ENCODE data around the gene RMI1. TPM values are rescaled to one million over a fixed set of nuclear protein-coding genes. Genes with fewer than 3 reads are reported as not detected.
"Not testable (repeated sequence)": the region's sequence is repeated elsewhere in the genome, so short reads cannot be mapped to it uniquely, and the experiment has no call there.

Gene RMI1
- total and polyA plus RNA-seq, 11 donors = 1.6 to 9.9 (median 5.7) TPM

GRCh38 chr9:84007662-84008061 lies 27.1 kb downstream of the RMI1 start:
- no peak for TF ChIP-seq POLR2A (IDR thresholded peaks at IDR 0.05)
- no peak for TF ChIP-seq CTCF (IDR thresholded peaks at IDR 0.05)
- H3K36me3 ChIP-seq = peaks cover 0 to 5% (median 0%) of the 10 kb centered on the region in 9 donors
- no peaks in the 10 kb centered on the region for H3K27me3 ChIP-seq
- ATAC-seq (no peak), DNase-seq (no peak)
- H3K4me1 ChIP-seq = peaks cover 0 to 5% (median 0%) of the 10 kb centered on the region in 12 donors
- 95 to 99% (median 96%) methylated on average over 2 of the region's 2 CpGs for WGBS, 4 donors
- intact Hi-C loops (cut with DNase I) = no loop called here
- H3K27ac ChIP-seq = no peak overlapping the region
- H3K9me3 ChIP-seq = no peaks in the 10 kb centered on the region
- no peak overlapping the region for H3K4me3 ChIP-seq

- no peaks in the 10 kb centered on the region for H3K4me1 ChIP-seq
- H3K27me3 ChIP-seq = no peaks in the 10 kb centered on the region
- H3K36me3 ChIP-seq = no peaks in the 10 kb centered on the region
- 70 to 94% (median 93%) methylated on average over 4 of the region's 4 CpGs for WGBS, 4 donors
- no peak overlapping the region for H3K4me3 ChIP-seq
- H3K9me3 ChIP-seq = no peaks in the 10 kb centered on the region
- DNase-seq (no peak), ATAC-seq (no peak)
- intact Hi-C loops (cut with DNase I) = loop anchor here in 1 of 10 donors (10.0 kb wide), 1 partner anchor 61 kb away; no protein-coding TSS in a partner anchor
- no peak for TF ChIP-seq CTCF (IDR thresholded peaks at IDR 0.05)
- TF ChIP-seq POLR2A (IDR thresholded peaks at IDR 0.05) = no peak
- no peak overlapping the region for H3K27ac ChIP-seq
Measured at GRCh38 chr9:84024041-84024575, 43.5 kb downstream of the RMI1 start.

GRCh38 chr9:84027201-84027600 lies 46.6 kb downstream of the RMI1 start:
- ATAC-seq = no peak
- no peaks in the 10 kb centered on the region for H3K9me3 ChIP-seq
- no peak for DNase-seq
- no peak overlapping the region for H3K4me3 ChIP-seq
- no peaks in the 10 kb centered on the region for H3K4me1 ChIP-seq
- H3K36me3 ChIP-seq = no peaks in the 10 kb centered on the region
- H3K27me3 ChIP-seq = no peaks in the 10 kb centered on the region
- TF ChIP-seq CTCF (IDR thresholded peaks at IDR 0.05) (no peak), POLR2A (IDR thresholded peaks at IDR 0.05) (no peak)
- 83 to 88% (median 86%) methylated on average over 4 of the region's 4 CpGs for WGBS, 4 donors
- H3K27ac ChIP-seq = no peak overlapping the region
- intact Hi-C loops (cut with DNase I) = loop anchor here in 1 of 10 donors (10.0 kb wide), 1 partner anchor 58 kb away; no protein-coding TSS in a partner anchor

GRCh38 chr9:84031534-84031933 lies 50.9 kb downstream of the RMI1 start:
- TF ChIP-seq POLR2A (IDR thresholded peaks at IDR 0.05) (no peak), CTCF (IDR thresholded peaks at IDR 0.05) (no peak)
- Histone ChIP-seq H3K9me3 (no peaks in the 10 kb centered on the region), H3K27me3 (no peaks in the 10 kb centered on the region), H3K27ac (no peak overlapping the region), H3K36me3 (no peaks in the 10 kb centered on the region), H3K4me1 (no peaks in the 10 kb centered on the region), H3K4me3 (no peak overlapping the region)
- intact Hi-C loops (cut with DNase I) = no loop called here
- WGBS, 4 donors = 91 to 97% (median 97%) methylated on average over 2 of the region's 2 CpGs
- no peak for DNase-seq
- ATAC-seq = no peak

- H3K36me3 ChIP-seq; H3K4me3 ChIP-seq; intact Hi-C loops (cut with DNase I); H3K27me3 ChIP-seq; DNase-seq; H3K27ac ChIP-seq; ATAC-seq; H3K4me1 ChIP-seq: not testable (repeated sequence)
- 75 to 84% (median 77%) methylated on average over 5 of the region's 5 CpGs for WGBS, 4 donors
- H3K9me3 ChIP-seq = peaks cover 0 to 19% (median 7%) of the 10 kb centered on the region in 12 donors
Measured at GRCh38 chr9:84041857-84042256, 61.3 kb downstream of the RMI1 start.

All from heart left ventricle (tissue), 16 donors.